HT1080 (cell line): ENCODE data around the gene LCE1F. TPM values are rescaled to one million over a fixed set of nuclear protein-coding genes. Genes with fewer than 3 reads are reported as not detected.

Experiments used
- DNase-seq: peaks from one replicate; pipeline ENCODE4 v3.0.0-alpha.2; 2015; ENCODE audit warnings: low read depth
- total RNA-seq: library from RNA; depleted of rRNA; stranded (reverse); fragments of >200 nt; shearing (Covaris generic); gene quantifications from 2 replicates; pipeline ENCODE4 v1.2.3, GENCODE V29; 2014; rRNA removed

LCE1F gene
- total RNA-seq, 1 experiment from 2014 or later, result not detected

DNA sequence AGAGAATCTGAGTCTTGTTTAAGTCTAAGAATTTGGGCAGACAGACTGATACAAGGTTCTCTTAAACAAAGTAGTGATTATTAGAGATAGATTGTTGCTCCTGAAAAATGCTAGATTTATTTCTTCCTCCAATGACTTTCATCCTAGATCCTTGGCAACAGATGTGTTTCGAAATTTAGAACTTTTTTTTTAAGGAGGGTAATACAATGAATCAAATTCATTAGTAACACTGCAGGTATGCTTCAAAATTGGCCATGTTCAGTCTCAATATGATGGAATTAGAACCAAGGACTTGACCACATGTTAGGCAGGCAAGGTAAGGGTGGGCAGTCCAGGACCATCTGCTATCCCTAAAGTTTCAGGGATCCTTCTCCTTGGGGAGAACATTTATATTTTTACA is 4.5 kb upstream of the LCE1F start:
- no peak for DNase-seq

DNA sequence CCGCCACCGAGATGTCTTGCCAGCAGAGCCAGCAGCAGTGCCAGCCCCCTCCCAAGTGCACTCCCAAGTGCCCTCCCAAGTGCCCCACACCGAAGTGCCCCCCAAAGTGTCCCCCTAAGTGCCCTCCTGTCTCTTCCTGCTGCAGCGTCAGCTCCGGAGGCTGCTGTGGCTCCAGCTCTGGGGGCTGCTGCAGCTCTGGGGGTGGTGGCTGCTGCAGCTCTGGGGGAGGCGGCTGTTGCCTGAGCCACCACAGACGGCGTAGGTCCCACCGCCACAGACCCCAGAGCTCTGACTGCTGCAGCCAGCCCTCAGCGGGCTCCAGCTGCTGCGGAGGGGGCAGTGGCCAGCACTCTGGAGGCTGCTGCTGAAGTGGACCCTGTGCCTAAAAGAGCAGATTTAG is 1.4 kb downstream of the LCE1F start:
- DNase-seq, result no peak

DNA sequence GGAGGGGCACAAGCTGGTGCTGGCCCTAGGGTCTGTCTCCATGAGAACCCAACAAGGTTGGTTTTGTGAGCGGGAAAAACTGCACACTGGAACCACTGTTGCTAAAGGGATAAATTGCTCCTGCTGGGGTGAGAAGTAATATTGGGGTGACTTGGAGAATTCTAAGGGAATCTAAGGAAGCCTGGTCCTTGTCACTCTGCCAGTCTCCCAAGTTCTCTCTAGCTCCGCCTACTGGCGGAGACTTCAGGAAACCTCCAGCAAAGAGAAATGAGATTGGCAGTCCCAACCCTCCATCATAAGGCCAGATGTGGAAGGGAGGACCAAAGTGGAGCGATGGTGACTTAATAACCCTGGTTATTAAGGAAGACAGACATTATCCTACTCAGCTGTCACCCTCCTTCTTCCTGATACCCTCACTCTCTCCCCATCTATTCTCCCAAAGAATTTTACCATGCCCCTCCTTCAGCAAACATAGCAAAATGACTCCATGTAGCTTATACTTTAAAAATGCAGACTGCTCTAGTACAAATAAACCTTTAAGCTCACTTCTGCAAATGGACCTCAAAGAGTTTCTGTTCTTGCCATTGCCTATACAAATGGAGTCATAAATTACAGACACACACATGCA is 2.7 kb downstream of the LCE1F start:
- DNase-seq, result no peak

DNA sequence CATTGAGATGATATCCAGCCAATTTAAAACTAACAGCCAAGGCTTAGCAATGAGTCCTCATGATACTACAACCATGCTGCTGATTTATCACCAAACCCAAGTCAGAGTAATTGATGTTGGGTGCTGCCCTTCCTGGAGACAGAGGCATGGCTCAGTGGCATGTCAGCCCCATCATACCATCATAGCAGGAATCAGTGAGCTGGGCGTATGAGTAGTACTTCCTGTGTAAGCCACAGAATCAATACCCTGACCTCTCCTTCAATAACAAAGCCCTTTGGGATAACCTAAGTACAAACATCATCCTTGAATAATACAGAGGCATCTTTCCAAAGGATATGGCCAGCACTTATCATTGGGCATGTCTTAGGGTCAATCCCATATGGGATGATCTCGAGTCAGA is 8.2 kb downstream of the LCE1F start:
- peak; percentile 77 for DNase-seq

DNA sequence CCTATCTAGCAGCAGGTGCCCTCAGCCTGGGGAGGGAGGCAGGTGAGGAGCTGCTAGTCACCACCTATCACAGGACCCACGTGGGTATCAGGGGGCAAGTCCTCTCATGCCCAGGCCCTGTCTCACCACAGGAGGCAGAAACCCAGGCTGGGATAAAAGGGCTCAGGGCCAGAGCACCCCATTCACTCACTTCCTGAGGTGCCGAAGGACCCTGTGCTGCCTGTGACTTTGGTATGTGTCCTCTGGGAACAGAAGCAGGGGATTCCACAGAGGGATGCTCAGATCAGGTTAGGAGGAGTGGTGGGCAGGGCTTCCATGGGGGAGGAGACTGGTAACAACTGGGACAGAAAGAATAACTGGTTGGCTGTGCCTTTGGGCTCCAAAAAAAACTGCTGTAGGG is 11.1 kb downstream of the LCE1F start, which contains the start of gene LCE1E:
LCE1E (plus strand) TSS at position 181 of the 400 bp plus-strand sequence. CDS start 1,043 bp downstream, outside the sequence.
- no peak for DNase-seq

DNA sequence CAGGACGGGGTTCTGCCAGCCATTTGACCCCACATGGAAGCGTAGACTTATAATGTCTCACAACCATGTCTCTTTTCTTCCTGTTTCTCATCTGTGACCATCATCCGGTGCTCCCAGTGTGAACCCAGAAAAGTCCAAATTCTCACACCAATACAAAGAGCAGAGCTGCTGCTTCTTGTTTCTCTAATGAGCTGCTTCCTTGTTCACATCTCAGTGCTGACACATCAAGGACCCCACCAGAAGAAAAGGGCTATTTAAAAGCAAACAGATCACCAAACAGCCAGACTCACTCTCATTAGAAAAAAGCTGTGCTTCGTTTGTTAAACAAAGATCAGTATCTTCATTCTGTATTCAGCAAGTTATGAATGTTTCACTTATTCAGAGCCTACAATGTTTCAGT is 20.7 kb downstream of the LCE1F start:
- DNase-seq, result peak; percentile 6

DNA sequence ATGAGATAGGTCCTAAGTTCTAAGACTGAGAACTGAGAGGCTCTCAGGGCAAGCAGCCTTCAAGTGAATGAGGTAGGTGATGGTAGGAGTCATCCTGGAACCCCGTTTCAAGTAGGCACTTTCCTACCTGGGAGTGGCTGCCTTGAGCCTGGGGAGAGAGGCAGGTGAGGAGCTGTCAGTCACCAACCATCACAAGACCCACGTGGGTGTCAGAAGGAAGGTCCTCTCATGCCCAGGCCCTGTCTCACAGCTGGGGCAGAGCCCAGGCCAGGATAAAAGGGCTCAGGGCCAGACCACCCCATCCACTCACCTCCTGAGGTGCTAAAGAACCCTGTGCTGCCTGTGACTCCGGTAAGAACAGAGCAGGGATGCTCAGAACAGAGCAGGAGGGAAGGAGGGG is 21.5 kb downstream of the LCE1F start, which contains the start of gene LCE1D:
LCE1D (plus strand) TSS at position 301 of the 400 bp plus-strand sequence. CDS start 1,074 bp downstream, outside the sequence.
- DNase-seq, result no peak

DNA sequence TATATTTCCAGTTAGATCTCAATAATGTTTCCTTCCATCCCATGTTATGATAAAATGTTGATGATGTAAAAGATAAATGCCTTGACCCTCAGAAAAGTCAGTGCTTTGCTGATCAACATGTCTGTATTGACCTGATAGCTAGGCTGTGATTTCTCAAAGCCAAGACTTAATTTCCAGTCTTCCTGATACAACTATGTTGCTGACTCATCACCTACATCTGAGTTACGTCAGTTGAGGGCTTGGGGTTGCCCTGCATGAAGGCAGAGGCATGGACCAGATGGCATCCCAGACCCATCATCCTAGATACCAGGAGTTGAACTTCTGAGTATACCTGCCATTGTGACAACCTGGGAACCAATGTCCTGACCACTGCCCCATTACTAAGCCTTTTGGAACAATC is 26.4 kb downstream of the LCE1F start:
- no peak for DNase-seq

DNA sequence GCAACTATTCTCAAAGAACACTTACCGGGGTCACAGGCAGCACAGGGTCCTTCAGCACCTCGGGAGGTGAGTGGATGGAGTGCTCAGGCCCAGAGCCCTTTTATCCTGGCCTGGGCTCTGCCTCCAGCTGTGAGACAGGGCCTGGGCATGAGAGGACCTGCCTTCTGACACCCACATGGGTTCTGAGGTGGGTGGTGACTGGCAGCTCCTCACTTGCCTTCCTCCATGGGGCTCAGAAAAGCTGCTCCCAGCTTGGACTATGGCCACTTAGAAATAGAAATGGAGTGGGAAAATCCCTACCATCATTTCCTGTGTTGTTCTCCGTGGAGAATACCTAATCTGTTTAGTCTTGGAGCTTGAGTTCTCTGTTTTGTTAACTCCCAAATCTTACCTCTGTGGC is 31.6 kb downstream of the LCE1F start, which contains the start of gene LCE1C:
LCE1C (minus strand) TSS at position 76 of the 400 bp plus-strand sequence. CDS start 1,173 bp downstream, outside the sequence.
- no peak for DNase-seq

DNA sequence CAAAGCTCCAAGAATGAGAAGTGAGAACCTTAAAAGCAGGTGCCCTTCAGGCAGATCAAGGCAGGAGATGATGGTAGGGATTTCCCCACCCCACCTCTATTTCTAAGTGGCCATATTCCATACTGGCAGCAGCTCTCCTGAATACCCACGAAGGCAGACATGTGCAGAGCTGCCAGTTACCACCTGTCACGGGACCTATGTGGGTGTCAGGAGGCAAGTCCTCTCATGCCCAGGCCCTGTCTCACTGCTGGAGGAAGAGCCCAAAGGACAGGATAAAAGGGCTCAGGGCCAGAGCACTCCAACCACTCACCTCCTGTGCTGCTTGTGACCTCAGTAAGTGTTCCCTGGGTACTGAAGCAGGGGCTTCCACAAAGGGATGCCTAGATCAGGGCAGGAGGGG is 36.1 kb downstream of the LCE1F start:
- DNase-seq, result no peak

DNA sequence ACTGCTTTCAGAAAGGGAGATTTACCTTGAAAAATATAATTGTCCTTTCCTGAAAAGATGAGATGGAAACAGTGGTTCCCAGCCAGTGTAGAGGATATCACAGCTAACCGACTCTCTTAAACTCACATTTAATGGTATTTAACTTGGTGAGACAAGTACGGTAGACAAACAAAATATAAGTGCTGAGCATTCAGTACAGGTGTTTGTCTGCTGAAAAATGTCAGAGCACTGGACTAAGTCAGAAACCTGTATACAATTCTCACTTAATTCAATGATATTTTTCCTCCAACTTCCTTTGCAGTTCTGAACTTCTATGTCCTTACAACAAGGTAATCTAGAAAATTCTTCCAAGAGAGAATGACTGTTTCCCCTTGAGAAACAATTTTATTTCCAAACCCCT is 36.7 kb downstream of the LCE1F start, which contains the start of gene LCE1B:
LCE1B (plus strand) TSS at position 301 of the 400 bp plus-strand sequence. CDS start 476 bp downstream, outside the sequence.
- DNase-seq, result no peak

DNA sequence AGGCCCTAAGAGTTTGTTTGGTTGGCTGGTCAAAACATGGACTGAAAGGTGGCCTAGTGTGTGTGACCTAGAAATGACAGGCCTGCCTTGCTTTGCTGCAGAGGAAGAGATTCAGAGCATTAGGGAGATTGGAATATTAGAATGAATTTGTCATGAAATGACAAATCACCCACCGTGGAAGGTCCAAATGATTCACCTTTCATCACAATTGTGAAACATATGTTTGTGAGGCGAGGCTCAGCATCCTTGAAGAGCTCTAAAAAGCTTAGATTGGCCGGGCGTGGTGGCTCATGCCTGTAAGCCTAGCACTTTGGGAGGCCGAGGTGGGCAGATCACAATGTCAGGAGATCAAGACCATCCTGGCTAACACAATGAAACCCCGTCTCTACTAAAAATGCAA is 42.4 kb downstream of the LCE1F start:
- peak; percentile 35 for DNase-seq

DNA sequence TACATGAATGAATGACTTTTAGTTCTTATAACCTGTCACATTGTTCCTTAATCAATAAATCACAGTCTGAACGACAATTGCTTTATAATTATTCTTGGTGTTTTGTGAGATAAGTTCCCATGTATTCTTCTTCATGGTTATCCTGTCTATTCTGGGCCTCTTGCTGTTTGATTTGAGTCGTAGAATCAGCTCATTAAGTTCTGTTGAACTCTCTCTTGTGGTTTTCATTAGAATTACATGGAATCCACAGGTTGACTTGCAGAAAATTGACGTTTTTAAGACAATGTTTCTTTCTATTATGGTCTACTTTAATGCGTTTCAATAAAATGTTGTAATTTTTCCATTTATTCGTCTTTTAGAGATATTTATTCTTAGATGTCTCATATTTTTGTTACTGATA is 48.4 kb downstream of the LCE1F start:
- DNase-seq, result no peak

DNA sequence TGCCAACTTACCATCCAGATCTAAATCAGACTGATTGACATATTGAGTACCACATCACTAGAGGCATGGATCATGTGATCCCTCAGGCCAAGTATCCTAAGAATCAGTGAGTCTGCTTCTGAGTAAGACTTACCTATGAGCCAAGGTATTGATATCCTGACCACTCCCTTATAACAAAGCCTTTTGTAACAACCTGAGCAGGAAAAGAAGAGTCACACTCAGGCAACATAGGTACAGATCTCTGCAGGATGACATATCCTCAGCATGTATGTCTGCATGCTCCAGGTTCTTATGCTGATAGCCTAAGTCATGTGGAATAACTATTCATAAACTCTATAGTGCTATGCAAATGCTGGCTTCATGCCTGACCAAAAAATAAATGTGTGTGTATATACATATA is 50.0 kb downstream of the LCE1F start:
- no peak for DNase-seq

Other genes starting within 250 kb of the LCE1F start
- not detected in 2 replicates for gene LCE3E, start 208.4 kb upstream of the LCE1F start, total RNA-seq
- not detected in 2 replicates for gene LCE3D, start 194.6 kb upstream of the LCE1F start, total RNA-seq
- not detected in 2 replicates for gene LCE3C, start 174.9 kb upstream of the LCE1F start, total RNA-seq
- not detected in 2 replicates for gene LCE3B, start 161.3 kb upstream of the LCE1F start, total RNA-seq
- not detected in 2 replicates for gene LCE3A, start 152.0 kb upstream of the LCE1F start, total RNA-seq
- not detected in 2 replicates for gene LCE2D, start 111.8 kb upstream of the LCE1F start, total RNA-seq
- gene LCE2C, start 99.9 kb upstream of the LCE1F start, total RNA-seq, result not detected in 2 replicates
- not detected in 2 replicates for gene LCE2B, start 89.0 kb upstream of the LCE1F start, total RNA-seq
- gene LCE2A, start 76.8 kb upstream of the LCE1F start, total RNA-seq, result 0.47 and 3.0 TPM in 2 replicates
- not detected in 2 replicates for gene LCE4A, start 67.0 kb upstream of the LCE1F start, total RNA-seq
- not detected in 2 replicates for gene KPRP, start 17.1 kb upstream of the LCE1F start, total RNA-seq
- 0.43 TPM in 1 of 2 replicates, not detected in the other for gene LCE1E, start 11.1 kb downstream of the LCE1F start, total RNA-seq
- not detected in 2 replicates for gene LCE1D, start 21.6 kb downstream of the LCE1F start, total RNA-seq
- gene LCE1C, start 31.5 kb downstream of the LCE1F start, total RNA-seq, result not detected in 2 replicates
- gene LCE1B, start 36.8 kb downstream of the LCE1F start, total RNA-seq, result not detected in 2 replicates
- gene LCE1A, start 52.3 kb downstream of the LCE1F start, total RNA-seq, result not detected in 2 replicates
- not detected in 2 replicates for gene LCE6A, start 67.7 kb downstream of the LCE1F start, total RNA-seq
- gene LCE7A, start 84.9 kb downstream of the LCE1F start, total RNA-seq, result not detected in 2 replicates
- gene SMCP, start 103.2 kb downstream of the LCE1F start, total RNA-seq, result not detected in 2 replicates
- 0.26 and 0.33 TPM in 2 replicates for gene IVL, start 133.4 kb downstream of the LCE1F start, total RNA-seq
- not detected in 2 replicates for gene SPRR5, start 172.1 kb downstream of the LCE1F start, total RNA-seq
- not detected in 2 replicates for gene SPRR4, start 195.5 kb downstream of the LCE1F start, total RNA-seq
- gene SPRR1A, start 208.9 kb downstream of the LCE1F start, total RNA-seq, result not detected in 2 replicates
- gene SPRR3, start 226.6 kb downstream of the LCE1F start, total RNA-seq, result not detected in 2 replicates